Stomach (tissue), 9 donors: ENCODE results near the gene CCDC51. TPM values are rescaled to one million over a fixed set of nuclear protein-coding genes. Genes with fewer than 3 reads are reported as not detected.
A peak's percentile ranks its signal among the peaks of the same experiment; 100 is the strongest.

Source experiments
- DNase-seq, 2 donors: peaks; one replicate each; pipeline versions ENCODE4 v3.0.0 to v3.0.0-alpha.2; 2013 to 2019
- H3K27ac ChIP-seq, 5 donors: fragments of 200-600 bp in 4 of 5; sonication (generic) in 4 of 5; one replicate each; pipeline ENCODE4 v1.5.1; 2013 to 2019; ENCODE audit warnings: mild to moderate bottlenecking in 1 of 5, moderate library complexity in 1 of 5
- H3K27me3 ChIP-seq, 3 donors: fragments of 200-600 bp; sonication (generic); one replicate each; pipeline ENCODE4 v1.5.1; 2017 to 2019; ENCODE audit warnings: mixed run types in 1 of 3
- H3K36me3 ChIP-seq, 4 donors: fragments of 200-600 bp; sonication (generic); 1 replicate in 3 of 4; 2 replicates in 1 of 4; pipeline ENCODE4 v1.5.1; 2016 to 2019
- H3K4me1 ChIP-seq, 4 donors: fragments of 200-600 bp; sonication (generic); one replicate each; pipeline ENCODE4 v1.5.1; 2016 to 2019
- H3K4me3 ChIP-seq, 4 donors: fragments of 200-600 bp; sonication (generic) in 3 of 4; one replicate each; pipeline ENCODE4 v1.5.1; 2016 to 2019; ENCODE audit warnings: mild to moderate bottlenecking in 1 of 4
- H3K9me3 ChIP-seq, 4 donors: fragments of 200-600 bp; sonication (generic); one replicate each; pipeline ENCODE4 v1.5.1; 2016 to 2019
- EP300 ChIP-seq: sonication (generic); formaldehyde crosslinking; IDR thresholded peaks from one replicate; pipeline ENCODE4 v1.6.1; 2017; ENCODE audit warnings: antibody characterized with exemption
- POLR2A ChIP-seq, 4 donors: fragments of 450-650 bp; IDR thresholded peaks; one replicate each; pipeline ENCODE4 v1.6.1; 2016; ENCODE audit warnings: antibody characterized with exemption in 4 of 4, control low read depth in 2 of 4, mild to moderate bottlenecking in 1 of 4, moderate library complexity in 1 of 4
- POLR2AphosphoS5 ChIP-seq, 3 donors: sonication (generic); formaldehyde crosslinking; IDR thresholded peaks; one replicate each; pipeline ENCODE4 v1.6.1; 2016; ENCODE audit warnings: antibody characterized with exemption in 3 of 3
- WGBS, 5 donors: extraction: QIAGEN DNeasy Blood & Tissue Kit in 3 of 5; methylation state at CpG; one replicate each; pipeline versions ENCODE4 v1.1.5 to v1.1.7; 2013 to 2018; 5-methylcytosine and 5-hydroxymethylcytosine counted together
- intact Hi-C: fragments of 100-400 bp; cut with DNase I; formaldehyde crosslinking; loops from one replicate; pipeline ENCODE4 v1.15.1; 2023; ENCODE audit warnings: low total_unique reads
- polyA plus RNA-seq, 3 donors: library from polyadenylated mRNA; stranded (reverse); fragments of 200-250 nt; gene quantifications; one replicate each; pipeline ENCODE4 v1.2.3, GENCODE V29; 2013
- total RNA-seq, 5 donors: library from RNA; depleted of rRNA; stranded (reverse); fragments of >200 nt; gene quantifications; one replicate each; pipeline versions ENCODE4 v1.1.0 to v1.2.3, GENCODE V29; 2014 to 2016
- TF ChIP-seq, protein P1 (sequence below), 7 experiments: fragments of 450-650 bp in 4 of 7; fragments of 200-600 bp in 3 of 7; sonication (generic) in 3 of 7; IDR thresholded peaks; one replicate each; pipeline ENCODE4 v1.5.1; 2016 to 2019; ENCODE audit warnings: antibody characterized with exemption in 7 of 7, control low read depth in 2 of 7, mild to moderate bottlenecking in 1 of 7
- donor health status: healthy with polysubstance abuse.
- donor health status: Bipolar disorder and iron deficiency.
- donor health status: healthy.

The CCDC51 gene
- total and polyA plus RNA-seq, 8 donors: 1.8 to 12.5 (median 8.3) TPM

DNA sequence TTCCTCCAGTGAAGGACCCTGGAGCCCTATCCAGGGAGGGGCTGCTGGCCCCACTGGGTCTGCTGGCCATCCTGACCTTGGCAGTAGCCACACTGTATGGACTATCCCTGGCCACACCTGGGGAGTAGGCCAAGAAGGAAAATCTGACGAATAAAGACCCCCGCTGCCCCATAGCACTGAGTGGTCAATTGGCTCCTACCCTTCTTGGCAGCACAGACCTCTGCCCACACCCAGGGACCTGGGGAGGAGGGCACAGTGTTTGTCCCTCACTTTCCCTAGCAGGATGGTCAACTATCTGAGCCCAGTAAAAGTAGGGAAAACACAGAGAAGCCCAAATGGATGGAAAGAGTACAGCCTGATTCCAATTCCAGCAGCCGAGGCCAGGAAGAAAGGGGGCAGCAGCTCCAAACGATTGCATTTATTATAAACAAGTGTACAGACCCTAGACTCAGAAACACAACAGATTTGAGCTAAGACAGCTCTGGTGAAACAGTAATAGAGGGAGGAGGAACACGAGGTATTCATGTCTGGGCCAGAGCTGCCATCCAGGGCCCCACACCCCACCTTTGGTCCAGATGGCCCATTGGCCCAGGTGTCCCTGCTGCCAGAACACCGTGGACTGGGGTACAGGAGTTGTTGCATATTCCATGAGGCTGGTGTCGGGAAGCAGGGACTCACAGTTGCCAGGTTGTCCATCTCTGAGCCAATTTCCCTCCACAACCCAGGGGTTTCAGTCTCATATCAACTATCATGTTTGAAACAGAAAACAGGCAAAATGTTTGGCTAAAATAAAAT lies 27.8 kb upstream of the CCDC51 start:
- peak in 1 of 2 donors; percentile 6 for DNase-seq
- peak overlapping the region; percentile 49 to 61 (median 56) for H3K4me3 ChIP-seq
- H3K27me3 ChIP-seq: no peaks in the 10 kb centered on the region
- 55 to 61% (median 58%) methylated on average over 7 of the region's 7 CpGs for WGBS, 5 donors
- H3K36me3 ChIP-seq: peaks cover 30 to 52% (median 37%) of the 10 kb centered on the region in 4 donors
- no peak for TF ChIP-seq EP300
- TF ChIP-seq POLR2AphosphoS5 (IDR thresholded peaks at IDR 0.05): no peak
- TF ChIP-seq, protein P1, sequence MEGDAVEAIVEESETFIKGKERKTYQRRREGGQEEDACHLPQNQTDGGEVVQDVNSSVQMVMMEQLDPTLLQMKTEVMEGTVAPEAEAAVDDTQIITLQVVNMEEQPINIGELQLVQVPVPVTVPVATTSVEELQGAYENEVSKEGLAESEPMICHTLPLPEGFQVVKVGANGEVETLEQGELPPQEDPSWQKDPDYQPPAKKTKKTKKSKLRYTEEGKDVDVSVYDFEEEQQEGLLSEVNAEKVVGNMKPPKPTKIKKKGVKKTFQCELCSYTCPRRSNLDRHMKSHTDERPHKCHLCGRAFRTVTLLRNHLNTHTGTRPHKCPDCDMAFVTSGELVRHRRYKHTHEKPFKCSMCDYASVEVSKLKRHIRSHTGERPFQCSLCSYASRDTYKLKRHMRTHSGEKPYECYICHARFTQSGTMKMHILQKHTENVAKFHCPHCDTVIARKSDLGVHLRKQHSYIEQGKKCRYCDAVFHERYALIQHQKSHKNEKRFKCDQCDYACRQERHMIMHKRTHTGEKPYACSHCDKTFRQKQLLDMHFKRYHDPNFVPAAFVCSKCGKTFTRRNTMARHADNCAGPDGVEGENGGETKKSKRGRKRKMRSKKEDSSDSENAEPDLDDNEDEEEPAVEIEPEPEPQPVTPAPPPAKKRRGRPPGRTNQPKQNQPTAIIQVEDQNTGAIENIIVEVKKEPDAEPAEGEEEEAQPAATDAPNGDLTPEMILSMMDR (IDR thresholded peaks at IDR 0.05): no peak
- no peak for TF ChIP-seq POLR2A (IDR thresholded peaks at IDR 0.05)
- intact Hi-C loops: no loop called here
- H3K4me1 ChIP-seq: peaks cover 52 to 83% (median 77%) of the 10 kb centered on the region in 4 donors
- H3K9me3 ChIP-seq: no peaks in the 10 kb centered on the region
- H3K27ac ChIP-seq: peak overlapping the region; percentile 97 to 100 (median 100)

DNA sequence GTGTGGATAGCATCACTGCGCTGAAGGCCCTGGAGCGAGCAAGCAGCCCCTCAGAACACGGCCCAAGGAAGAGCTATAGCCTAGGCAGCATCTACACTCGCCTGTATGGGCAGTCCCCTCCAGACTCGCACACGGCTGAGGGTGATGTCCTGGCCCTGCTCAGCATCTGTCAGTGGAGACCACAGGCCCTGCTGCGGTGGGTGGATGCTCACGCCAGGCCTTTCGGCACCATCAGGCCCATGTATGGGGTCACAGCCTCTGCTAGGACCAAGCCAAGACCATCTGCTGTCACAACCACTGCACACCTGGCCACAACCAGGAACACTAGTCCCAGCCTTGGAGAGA lies 27.2 kb upstream of the CCDC51 start:
- DNase-seq: no peak
- TF ChIP-seq POLR2A (IDR thresholded peaks at IDR 0.05): no peak
- TF ChIP-seq POLR2AphosphoS5 (IDR thresholded peaks at IDR 0.05): no peak
- no peak for TF ChIP-seq EP300
- TF ChIP-seq, protein P1 (IDR thresholded peaks at IDR 0.05): no peak
- H3K4me1 ChIP-seq: peaks cover 50 to 78% (median 72%) of the 10 kb centered on the region in 4 donors
- no peaks in the 10 kb centered on the region for H3K9me3 ChIP-seq
- peak overlapping the region; percentile 97 to 100 (median 100) for H3K27ac ChIP-seq
- peaks cover 30 to 52% (median 37%) of the 10 kb centered on the region in 4 donors for H3K36me3 ChIP-seq
- WGBS, 5 donors: 43 to 66% (median 53%) methylated on average over 5 to 9 of the region's 9 CpGs
- no peaks in the 10 kb centered on the region for H3K27me3 ChIP-seq
- peak overlapping the region; percentile 49 to 61 (median 56) for H3K4me3 ChIP-seq
- intact Hi-C loops: no loop called here

DNA sequence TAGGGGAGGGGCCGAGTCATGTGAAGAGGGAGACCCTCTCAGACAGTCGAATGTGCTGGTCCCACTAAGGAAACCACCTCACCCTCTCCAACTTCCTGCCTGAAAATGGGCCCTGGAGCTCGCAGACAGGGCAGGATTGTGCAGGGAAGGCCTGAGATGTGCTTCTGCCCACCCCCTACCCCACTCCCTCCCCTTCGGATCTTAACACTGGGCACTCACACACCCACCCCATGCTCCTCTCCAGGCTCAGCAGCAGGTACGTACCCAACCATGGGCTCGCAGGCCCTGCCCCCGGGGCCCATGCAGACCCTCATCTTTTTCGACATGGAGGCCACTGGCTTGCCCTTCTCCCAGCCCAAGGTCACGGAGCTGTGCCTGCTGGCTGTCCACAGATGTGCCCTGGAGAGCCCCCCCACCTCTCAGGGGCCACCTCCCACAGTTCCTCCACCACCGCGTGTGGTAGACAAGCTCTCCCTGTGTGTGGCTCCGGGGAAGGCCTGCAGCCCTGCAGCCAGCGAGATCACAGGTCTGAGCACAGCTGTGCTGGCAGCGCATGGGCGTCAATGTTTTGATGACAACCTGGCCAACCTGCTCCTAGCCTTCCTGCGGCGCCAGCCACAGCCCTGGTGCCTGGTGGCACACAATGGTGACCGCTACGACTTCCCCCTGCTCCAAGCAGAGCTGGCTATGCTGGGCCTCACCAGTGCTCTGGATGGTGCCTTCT lies 26.6 kb upstream of the CCDC51 start:
- Histone ChIP-seq H3K27me3 (no peaks in the 10 kb centered on the region), H3K4me3 (peak overlapping the region; percentile 49 to 61 (median 56)), H3K4me1 (peaks cover 44 to 72% (median 67%) of the 10 kb centered on the region in 4 donors), H3K27ac (peak overlapping the region; percentile 97 to 100 (median 100)), H3K36me3 (peaks cover 33 to 52% (median 39%) of the 10 kb centered on the region in 4 donors), H3K9me3 (no peaks in the 10 kb centered on the region)
- peak; percentile 54 to 66 for DNase-seq
- intact Hi-C loops: no loop called here
- TF ChIP-seq POLR2AphosphoS5 (IDR thresholded peaks at IDR 0.05) (peak in 2 of 3 donors; percentile 9 to 29), EP300 (no peak)
- WGBS, 5 donors: 2 to 12% (median 8%) methylated on average over 7 to 19 of the region's 19 CpGs

GRCh38 chr3:48465531-48466378 lies 25.8 kb upstream of the CCDC51 start:
- TF ChIP-seq EP300 (no peak), POLR2A (IDR thresholded peaks at IDR 0.05) (peak in 2 of 4 donors; percentile 63 to 88), POLR2AphosphoS5 (IDR thresholded peaks at IDR 0.05) (peak; percentile 86 to 96 (median 96))
- TF ChIP-seq, protein P1 (IDR thresholded peaks at IDR 0.05): peak in 4 of 7 experiments; percentile 52 to 96 (median 68)
- Histone ChIP-seq H3K27ac (peak overlapping the region; percentile 97 to 100 (median 100)), H3K4me3 (peak overlapping the region; percentile 49 to 61 (median 56)), H3K4me1 (peaks cover 43 to 64% (median 59%) of the 10 kb centered on the region in 4 donors), H3K36me3 (peaks cover 41 to 59% (median 47%) of the 10 kb centered on the region in 4 donors), H3K27me3 (no peaks in the 10 kb centered on the region), H3K9me3 (no peaks in the 10 kb centered on the region)
- intact Hi-C loops: no loop called here
- DNase-seq: peak; percentile 97 to 100
- 0 to 2% (median 1%) methylated on average over 8 to 21 of the region's 21 CpGs for WGBS, 5 donors
